ENCODE data around the gene RUSC1.

The RUSC1 gene

DNA sequence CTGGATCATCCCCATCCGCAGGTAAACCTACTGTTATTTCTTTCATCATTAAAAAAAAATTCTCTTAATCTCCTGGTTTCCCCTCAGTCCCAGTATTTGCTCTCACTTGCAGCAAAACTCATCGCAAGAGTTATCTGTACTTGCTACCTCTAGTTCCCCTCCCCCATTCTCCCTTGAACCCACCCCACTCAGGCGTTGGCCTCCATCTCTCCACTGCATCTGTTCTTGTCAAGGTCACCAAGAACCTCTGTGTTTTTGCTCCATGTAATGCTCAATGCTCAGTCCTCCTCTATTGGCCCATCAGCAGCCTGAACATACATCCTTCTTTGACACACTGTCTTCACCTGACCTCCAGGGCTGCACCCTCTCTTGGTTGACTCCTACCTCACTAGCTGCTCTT lies 24.0 kb upstream of the RUSC1 start:
- no peak for DNase-seq

DNA sequence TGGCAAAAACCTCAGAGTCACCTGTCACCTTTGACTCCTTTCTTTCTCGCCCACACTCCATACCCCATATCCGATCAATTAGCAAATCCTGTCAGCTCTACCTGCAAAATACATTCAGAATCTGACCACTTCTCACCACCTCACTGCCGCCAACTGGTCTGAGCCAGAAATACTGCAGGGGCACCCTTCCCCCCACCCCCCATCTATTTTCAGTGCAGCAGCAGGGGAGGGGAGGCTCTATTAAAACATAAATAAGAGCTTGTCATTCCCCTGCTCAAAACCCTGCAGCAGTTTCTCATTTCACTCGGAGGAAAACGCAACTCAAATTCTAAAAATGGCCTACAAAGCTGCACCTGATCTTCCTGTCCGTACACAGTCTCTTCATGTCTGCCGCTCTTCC lies 23.3 kb upstream of the RUSC1 start:
- no peak for DNase-seq

DNA sequence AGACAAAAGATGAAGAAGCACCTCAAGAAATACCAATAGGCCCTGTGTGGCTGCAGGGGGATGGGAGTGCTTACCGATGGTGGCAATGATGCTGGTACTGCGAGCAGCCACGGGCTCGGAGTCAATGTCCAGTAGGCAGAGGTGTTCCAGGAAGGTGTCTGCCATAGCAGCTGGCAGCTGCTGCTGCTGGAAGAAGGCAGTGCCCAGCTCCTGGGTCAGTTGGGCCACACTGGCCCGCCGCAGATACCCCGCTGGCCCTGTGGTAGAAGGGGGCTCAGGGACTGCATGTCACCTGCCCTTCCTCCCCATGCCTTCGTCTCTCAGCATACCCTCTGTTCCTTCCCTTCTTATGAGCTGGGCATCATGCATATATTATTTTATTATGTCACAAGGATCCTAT lies 20.7 kb upstream of the RUSC1 start:
- DNase-seq, result no peak

DNA sequence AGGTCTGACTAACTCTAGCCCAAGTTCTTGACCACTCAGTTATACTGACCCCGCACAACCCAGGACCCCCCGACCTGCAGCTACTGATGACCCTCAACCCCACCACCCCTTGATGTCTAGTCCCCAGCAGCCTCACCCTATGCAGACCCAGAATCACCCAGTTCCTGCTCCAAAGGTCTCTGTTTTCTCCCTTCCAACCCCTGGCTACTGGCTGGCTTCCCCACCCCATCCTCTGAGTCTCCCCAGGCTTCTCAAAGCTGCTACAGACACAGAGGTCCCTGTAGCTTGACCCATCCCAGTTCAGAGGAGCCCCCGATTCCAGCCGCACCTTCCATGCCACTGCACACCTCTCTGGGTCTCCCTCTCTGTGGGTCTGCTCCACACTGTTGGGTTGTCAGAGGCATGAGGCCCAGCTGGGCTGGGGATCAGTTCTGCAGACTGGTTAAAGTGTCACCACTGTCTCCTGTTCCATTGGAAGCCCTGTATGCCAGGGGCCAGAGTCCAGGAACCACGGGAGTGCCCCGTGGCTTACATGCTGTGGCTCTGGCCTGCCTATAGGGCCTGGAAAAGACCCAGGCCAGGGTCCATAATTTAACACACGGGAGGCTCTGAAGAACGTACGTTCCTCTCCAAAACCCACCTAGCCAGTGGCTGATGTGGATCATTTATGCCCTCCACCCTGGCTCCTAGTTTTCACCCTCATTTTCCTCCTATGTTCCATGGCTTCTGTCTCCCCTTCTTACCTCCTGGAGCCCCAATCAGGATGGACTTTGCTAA lies 20.0 kb upstream of the RUSC1 start:
- DNase-seq, result no peak

DNA sequence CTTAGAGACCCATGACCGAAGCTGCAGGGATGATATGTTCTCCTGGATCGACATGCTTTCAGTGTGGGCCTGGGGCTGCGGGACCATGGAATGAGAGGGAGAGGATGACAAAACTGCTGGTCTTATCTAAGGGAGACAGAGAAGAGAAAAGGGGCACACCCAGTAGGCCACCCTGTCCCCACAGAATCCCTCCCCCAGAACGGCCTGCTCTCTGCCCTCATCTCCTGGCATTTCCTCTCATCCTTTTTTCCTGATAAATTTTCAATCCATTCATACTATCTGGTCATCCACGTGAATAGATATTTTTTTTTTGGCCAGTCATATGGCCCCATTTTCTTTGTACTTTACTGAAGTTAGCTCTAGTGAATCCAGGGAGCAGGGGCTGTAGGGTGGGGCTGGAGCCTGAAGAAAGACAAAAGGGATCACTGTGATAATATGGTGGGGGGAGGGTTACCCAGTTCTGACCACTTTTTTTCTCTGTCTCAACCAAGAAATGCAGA lies 19.3 kb upstream of the RUSC1 start, which contains the start of gene PKLR:
Gene PKLR, minus strand, starts transcription at position 97 of the 500 bp plus-strand sequence. Its CDS starts 43 bp downstream, at position 54.
- no peak for DNase-seq

DNA sequence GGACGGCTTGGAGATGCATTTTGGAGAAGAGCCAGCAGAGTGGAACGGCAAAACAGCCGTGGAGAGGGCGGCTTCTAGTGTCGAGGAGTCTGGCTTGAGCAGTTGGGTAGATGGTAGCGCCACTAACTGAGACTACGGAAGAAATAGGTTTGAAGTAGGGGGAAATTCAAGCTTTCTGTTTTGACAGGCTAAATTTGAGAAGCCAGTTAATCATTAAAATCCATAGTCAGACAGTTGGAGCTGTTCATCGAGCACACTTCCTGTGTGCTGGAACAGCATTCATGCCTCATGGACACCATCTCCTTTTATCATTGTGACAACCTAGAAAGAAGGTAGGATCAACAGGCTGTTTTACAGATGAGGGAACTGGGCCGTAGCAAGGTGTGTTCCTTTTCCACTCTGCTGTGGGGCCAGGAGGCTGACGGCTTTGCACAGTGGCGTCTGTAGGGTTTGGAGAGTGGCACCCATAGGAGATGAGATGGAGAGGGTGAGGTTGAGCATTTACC lies 16.1 kb upstream of the RUSC1 start:
- no peak for DNase-seq

DNA sequence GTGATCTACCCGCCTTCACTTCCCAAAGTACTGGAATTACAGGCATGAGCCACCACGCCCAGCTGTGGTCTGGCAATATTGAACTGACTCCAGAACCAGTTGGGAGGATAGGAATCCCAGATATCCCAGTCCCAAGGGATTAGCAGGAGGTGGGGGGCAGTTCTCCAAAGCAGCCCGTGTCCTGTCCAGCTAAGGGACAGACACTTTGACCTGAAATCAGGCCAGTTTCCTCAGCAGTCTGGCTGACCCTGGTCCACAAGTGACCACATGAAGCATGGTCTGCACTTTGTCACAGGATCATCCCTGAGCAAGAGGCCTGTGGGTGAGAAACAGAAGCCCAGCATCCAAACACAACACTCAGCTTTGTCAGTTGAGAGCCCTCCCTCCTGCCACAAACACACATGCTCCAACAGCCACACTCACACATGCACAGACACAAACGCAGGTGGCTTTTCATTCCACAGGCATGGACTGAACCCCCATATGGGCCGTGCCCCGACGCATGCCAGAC lies 14.8 kb upstream of the RUSC1 start:
- DNase-seq, result no peak

DNA sequence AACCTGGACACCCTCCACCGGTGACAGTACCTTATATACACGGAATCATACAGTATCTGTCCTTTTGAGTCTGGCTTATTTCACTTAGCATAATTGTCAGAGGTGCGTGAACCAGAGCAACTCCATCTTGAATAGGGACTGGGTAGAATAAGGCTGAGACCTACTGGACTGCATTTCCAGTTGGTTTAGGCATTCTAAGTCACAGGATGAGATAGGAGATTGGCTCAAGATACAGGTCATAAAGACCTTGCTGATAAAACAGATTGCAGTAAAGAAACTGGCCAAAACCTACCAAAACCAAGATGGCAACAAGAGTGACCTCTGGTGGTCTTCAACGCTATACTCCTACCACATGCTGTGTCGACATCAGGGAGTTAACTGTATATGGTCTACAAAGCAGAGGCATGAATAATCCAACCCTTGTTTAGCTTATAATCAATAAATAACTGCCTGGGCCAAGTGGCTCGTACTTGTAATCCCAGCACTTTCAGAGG lies 13.4 kb upstream of the RUSC1 start:
- no peak for DNase-seq

DNA sequence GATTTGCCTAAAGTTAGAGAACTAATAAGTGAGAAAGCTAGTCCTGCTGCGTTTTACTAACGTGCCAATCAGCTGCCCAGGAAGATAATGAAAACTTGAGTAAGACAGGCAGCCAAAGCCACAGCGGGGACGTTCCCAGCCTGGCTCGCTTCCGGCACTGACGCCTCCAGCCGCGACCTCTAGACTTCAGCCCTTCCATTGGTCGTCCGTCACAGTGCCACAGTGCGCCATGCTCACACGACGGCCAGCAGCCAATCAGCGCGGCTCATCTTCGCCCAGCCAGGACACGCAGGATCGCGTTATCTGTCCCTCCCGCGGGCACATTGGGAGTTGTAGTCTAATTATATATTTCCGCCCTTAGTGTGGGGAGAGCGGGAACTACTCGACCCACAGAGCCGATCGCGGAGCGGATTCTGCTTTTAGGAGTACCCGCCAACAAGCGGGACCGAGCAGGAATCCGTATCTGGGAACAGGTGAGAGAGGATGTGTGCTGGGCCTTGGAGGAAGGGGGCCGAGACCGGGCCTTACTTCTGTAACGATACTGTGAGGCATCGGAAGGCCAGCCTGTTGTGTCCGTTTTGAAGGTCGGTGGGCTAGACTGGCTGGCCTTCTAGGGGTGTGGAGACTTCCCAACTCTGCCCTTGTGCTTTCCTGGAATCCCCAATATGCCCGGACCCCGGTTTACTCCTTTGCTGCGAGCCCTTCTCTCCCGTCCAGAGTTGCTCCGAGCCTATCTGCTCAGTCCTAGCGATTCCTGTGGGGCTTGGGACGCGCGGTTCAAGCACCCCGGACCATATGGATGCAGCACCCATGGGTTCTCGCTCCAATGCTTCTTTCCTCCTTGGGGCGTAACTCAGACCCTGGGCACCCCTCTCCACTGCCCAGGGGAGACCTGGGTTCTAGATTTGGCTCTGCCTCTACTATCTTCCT lies 11.9 kb upstream of the RUSC1 start, which contains the start of gene FDPS:
Gene FDPS, plus strand, starts transcription at position 374 of the 930 bp plus-strand sequence. CDS start 924 bp downstream, outside the sequence.
- DNase-seq, result peak; percentile 96

DNA sequence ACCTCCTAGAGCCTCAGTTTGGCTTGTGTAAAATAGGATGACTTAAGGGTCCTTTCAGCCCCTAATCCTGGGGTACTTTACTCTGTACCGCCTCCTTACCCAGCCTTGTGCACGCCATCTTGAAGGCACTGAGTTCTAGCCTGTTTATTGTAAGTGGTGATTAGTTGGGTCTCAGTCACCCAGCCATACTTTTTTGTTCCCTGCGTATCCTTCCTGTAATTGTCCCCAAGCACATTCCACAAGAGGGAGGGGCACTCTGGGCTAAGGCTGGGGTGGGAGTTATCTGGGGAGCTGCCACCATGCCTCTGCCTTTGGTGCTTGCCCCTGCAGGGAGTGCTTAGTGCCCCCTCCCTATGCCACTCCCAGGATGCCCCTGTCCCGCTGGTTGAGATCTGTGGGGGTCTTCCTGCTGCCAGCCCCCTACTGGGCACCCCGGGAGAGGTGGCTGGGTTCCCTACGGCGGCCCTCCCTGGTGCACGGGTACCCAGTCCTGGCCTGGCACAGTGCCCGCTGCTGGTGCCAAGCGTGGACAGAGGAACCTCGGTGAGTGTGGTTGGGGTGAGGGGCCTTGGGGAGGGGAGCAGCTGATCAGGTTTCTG lies 11.2 kb upstream of the RUSC1 start:
- DNase-seq, result no peak

DNA sequence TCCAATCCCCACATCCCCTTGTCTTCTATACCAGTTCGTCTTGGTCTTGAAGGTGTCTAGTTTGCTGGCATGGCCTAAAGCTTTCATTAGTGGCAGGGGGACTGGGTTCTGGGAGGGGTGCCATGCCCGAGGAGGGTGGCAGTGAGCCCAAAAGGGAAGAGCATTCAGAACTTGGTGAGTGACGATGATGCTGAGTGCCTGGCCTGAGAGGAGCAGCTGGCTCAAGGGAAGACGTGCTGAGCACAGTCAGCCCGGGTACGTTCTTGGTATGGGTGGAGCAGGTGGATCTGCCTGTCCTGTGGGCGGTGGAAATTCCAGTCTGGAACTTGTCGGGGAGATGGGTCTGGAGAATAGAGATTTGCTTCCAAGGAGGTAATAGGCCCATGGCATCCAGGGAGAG lies 7.4 kb upstream of the RUSC1 start:
- DNase-seq, result no peak

DNA sequence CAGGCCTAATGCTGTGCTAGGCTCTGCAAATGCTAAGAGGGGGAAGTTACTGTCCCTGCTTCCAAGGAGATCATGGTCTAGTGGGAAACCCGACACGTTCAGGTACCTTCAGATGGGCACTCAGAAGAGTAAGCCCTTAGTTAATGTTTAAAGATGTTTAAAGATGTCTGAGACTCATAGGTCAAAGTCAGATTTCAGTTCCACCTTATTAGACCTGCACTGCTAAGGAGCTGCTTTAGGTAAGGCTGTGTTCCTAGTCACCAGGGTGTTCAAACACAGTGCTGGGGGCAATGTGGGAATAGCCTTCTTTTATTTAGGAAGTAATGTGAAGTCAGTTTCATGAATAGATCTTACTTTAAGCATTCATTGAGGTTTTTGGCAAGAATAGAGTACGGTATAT lies 3.8 kb upstream of the RUSC1 start:
- DNase-seq, result no peak

DNA sequence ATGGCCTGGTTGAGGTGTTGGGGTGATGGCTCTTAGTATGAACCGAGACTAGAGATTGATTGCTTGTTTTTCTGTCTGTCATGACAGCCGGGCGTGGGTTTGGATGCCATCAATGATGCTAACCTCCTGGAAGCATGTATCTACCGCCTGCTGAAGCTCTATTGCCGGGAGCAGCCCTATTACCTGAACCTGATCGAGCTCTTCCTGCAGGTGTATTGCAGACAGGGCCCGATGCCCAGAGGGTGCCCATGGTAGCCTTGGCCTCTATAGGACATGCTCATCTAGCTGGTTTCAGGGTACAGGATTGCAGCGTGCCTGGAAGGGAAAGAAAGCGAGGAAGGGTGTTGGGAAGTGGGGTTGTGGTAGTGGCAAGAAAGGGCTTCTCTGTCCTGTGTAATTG lies 2.6 kb upstream of the RUSC1 start:
- DNase-seq, result no peak

DNA sequence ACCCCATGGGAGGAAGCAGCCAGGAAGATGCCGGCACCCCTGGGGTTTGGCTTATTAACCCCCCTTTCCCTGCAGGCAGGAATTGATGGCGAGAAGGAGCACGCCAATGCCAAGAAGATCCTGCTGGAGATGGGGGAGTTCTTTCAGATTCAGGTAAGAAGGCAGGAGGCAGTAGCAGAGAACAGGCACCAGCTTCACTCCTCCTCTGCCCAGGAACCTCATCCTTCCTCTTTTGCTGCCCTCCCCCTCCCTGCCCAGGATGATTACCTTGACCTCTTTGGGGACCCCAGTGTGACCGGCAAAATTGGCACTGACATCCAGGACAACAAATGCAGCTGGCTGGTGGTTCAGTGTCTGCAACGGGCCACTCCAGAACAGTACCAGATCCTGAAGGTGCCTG lies 1.2 kb upstream of the RUSC1 start:
- DNase-seq, result no peak

DNA sequence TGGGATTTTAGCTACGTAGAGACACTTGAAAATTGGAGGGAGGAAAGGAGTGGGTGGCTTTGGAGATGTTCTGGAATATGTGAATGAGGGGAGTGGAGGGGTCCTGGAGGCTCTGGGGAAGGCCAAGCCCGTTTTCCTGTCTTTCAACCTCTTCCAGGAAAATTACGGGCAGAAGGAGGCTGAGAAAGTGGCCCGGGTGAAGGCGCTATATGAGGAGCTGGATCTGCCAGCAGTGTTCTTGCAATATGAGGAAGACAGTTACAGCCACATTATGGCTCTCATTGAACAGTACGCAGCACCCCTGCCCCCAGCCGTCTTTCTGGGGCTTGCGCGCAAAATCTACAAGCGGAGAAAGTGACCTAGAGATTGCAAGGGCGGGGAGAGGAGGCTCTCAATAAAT lies 442 bp upstream of the RUSC1 start:
- no peak for DNase-seq

DNA sequence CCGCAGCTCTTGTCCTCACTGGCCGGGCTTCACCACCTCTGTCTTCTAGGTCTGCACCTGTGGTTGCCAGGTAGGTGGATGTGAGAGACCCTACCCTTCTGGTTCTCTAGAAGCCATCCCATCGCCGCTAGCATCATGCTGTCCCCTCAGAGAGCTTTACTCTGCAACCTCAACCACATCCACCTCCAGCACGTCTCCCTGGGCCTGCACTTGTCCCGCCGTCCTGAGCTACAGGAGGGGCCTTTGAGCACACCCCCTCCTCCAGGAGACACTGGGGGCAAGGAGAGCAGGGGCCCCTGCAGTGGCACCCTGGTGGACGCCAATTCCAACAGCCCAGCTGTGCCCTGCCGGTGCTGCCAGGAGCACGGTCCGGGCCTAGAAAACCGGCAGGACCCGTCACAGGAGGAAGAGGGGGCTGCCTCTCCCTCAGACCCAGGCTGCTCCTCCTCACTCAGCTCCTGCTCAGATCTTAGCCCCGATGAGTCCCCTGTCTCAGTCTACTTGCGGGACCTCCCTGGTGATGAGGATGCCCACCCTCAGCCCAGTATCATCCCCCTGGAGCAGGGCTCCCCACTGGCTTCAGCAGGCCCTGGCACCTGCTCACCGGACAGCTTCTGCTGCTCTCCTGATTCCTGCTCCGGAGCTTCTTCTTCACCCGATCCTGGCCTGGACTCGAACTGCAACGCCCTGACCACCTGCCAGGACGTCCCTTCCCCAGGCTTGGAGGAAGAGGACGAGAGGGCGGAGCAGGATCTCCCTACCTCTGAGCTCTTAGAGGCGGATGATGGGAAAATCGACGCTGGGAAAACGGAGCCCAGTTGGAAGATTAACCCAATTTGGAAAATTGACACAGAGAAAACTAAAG lies 1.2 kb downstream of the RUSC1 start:
- no peak for DNase-seq

DNA sequence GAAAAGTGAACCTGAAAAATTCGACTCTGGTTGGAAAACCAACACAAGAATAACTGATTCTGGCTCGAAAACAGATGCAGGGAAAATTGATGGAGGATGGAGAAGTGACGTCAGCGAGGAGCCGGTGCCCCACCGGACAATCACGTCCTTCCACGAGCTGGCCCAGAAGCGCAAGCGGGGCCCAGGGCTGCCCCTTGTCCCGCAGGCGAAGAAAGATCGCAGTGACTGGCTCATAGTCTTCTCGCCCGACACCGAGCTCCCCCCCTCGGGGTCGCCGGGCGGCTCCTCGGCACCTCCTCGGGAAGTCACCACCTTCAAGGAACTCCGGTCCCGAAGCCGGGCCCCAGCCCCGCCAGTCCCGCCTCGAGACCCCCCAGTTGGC lies 1.9 kb downstream of the RUSC1 start:
- no peak for DNase-seq

DNA sequence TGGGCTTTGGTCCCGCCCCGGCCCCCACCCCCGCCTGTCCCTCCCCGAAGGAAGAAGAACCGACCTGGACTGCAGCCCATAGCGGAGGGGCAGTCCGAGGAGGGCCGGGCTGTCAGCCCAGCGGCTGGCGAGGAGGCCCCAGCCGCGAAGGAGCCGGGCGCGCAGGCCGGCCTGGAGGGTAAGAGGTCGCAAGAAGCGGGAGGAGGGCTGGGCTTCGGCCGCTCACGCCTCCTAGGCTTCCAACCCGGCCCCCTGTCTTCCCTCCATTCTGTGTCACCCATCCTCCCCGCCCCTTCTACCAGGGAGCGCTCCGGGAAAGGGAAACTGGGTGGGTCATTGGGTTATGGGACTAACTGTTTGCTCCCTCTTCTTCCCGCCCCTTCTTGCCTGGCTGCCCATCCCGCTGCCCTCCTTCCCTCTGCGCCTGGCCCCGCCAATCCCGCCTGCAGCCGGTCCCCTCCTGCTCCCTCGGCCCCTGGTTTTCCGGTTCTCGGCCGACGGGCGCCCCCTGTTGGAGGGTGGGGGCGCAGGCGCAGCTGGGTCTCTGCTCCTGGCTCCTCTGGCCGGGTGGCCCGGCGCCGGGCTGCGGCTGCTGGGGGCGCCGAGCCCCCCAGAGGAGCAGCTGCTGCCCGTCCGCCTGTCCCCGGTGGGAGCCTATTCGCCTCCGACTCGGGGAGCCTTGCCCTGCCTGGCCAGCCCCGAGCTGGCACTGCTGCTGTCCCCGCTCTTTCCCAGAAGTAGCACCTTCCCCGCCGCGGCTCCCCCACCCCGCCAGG lies 2.4 kb downstream of the RUSC1 start:
- DNase-seq, result peak; percentile 93

DNA sequence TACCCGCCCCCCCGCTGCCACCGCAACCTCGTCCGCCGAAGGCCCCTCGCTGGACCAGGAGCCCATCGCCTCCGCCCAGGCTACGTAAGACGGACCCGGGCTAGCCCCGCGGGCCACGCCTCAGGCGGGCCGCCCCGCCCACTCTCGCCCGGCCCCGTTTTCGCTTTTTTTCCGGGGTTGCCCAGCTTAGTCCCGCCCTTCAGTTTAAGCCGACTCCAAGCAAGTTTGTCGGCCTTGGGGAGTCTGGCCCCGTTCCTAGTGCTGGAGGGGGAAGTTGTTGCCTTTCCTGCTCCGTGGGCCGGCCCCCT lies 3.0 kb downstream of the RUSC1 start:
- DNase-seq, result peak; percentile 69

DNA sequence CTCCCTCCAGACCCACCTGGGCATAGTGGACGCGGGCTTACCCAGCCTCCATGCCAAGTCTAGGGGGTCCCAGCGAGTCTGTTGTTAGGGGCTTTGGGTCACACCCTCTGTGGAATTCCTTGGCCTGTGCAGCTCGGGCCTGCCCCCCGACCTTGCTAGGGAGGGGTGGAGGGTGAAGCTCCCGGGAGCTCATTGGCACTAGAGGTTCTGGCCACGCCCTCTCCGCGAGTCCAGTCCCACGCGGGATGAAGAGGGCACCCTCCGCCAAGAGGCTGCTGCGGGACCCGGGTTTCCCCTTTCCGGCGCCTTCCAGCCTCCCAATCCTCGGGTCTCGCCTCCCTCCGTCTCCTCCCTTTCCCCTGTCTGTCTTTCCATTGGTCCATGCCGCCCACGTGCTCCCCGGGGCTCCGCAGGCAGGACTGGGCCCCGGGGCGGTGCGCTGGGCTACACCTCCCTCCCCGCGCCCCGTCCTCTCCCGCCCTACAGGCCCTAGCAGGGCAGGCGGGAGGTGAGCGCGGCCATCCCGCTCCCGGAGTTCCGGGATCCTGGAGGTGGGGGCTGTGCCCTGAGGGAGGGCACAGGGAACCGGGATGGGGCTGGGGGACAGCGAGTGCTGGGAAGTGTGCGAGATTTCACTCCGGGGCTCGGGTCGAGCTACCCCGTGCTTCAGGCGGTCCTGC lies 3.5 kb downstream of the RUSC1 start:
- DNase-seq, result peak; percentile 92

Data from NCI-H510A (cell line).